Mucosa of descending colon (tissue), 3 donors: ENCODE results near the gene AGAP1. TPM values are rescaled to one million over a fixed set of nuclear protein-coding genes. Genes with fewer than 3 reads are reported as not detected.
A peak's percentile ranks its signal among the peaks of the same experiment; 100 is the strongest.

ENCODE experiments used
- ATAC-seq: fragments of 200-7000 bp; cut with Tn5 transposase; one replicate; pipeline ENCODE4 v1.9.1; 2020; ENCODE audit warnings: mild to moderate bottlenecking, moderate library complexity
- DNase-seq, 3 donors: peaks; one replicate each; pipeline ENCODE4 v3.0.0-alpha.2; 2020
- H3K36me3 ChIP-seq: fragments of 200-600 bp; one replicate; pipeline ENCODE4 v1.8.0; 2021; ENCODE audit warnings: low read depth, mild to moderate bottlenecking
- H3K4me1 ChIP-seq: fragments of 200-600 bp; one replicate; pipeline ENCODE4 v1.8.0; 2021; ENCODE audit warnings: low read depth, mild to moderate bottlenecking
- H3K4me3 ChIP-seq: fragments of 200-600 bp; one replicate; pipeline ENCODE4 v1.8.0; 2021; ENCODE audit warnings: mild to moderate bottlenecking
- H3K9me3 ChIP-seq: fragments of 200-600 bp; one replicate; pipeline ENCODE4 v1.8.0; 2021; ENCODE audit warnings: mild to moderate bottlenecking
- intact Hi-C, 2 donors: fragments of 100-400 bp; cut with DNase I in 1 of 2; cut with micrococcal nuclease in 1 of 2; formaldehyde crosslinking; loops; one replicate each; pipeline versions ENCODE4 v1.11.0 to v1.11.1; 2022; cut with DNase I, micrococcal nuclease
- total RNA-seq, 3 donors: library from RNA; stranded (reverse); fragmentation: NEBNext Ultra II Directional in 2 of 3; extraction: Animal tissue kit (Norgen Biotek cat#: 25700) in 2 of 3; gene quantifications; one replicate each; pipeline versions ENCODE4 v1.2.1 to v1.2.4, GENCODE V29; 2021 to 2023
- TF ChIP-seq, protein P1 (sequence below): fragments of 200-600 bp; IDR thresholded peaks from one replicate; pipeline ENCODE4 v1.8.0; 2022; ENCODE audit warnings: antibody characterized with exemption, mild to moderate bottlenecking
- donor health status: DM: no; HTN: no; CAD: no; lungs with moderate emphysema.
- donor health status: DM: no; HTN: no; CAD: no.
- donor health status: DM: no; HTN: yes; CAD: no.

AGAP1 gene
- total RNA-seq, 3 donors from 2014 or later: 68.1 to 112 (median 88.9) TPM

DNA sequence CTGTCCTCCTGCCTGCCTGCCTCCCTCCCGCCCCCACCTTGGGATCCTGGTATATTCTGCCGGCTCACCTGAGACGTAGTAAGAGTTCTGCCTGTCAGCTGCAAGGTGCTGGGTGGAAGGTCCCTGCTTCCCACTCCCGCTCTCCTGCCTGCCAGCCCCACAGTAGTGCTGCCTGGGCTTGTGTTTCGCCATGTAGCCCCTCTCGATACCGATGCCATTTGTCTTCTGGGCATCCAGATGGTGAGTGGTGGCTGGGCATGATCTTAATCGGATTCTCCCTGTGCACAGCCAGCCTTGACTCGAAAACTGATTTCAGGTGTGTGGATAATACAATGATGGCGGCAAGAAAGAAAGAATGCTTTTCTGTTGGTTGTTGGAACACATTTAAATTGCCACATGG, 184.9 kb downstream of the AGAP1 start:
- TF ChIP-seq, protein P1, sequence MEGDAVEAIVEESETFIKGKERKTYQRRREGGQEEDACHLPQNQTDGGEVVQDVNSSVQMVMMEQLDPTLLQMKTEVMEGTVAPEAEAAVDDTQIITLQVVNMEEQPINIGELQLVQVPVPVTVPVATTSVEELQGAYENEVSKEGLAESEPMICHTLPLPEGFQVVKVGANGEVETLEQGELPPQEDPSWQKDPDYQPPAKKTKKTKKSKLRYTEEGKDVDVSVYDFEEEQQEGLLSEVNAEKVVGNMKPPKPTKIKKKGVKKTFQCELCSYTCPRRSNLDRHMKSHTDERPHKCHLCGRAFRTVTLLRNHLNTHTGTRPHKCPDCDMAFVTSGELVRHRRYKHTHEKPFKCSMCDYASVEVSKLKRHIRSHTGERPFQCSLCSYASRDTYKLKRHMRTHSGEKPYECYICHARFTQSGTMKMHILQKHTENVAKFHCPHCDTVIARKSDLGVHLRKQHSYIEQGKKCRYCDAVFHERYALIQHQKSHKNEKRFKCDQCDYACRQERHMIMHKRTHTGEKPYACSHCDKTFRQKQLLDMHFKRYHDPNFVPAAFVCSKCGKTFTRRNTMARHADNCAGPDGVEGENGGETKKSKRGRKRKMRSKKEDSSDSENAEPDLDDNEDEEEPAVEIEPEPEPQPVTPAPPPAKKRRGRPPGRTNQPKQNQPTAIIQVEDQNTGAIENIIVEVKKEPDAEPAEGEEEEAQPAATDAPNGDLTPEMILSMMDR: no peak
- DNase-seq (no peak), ATAC-seq (no peak)
- H3K4me1 ChIP-seq: no peaks in the 10 kb centered on the region
- H3K9me3 ChIP-seq: no peaks in the 10 kb centered on the region
- H3K36me3 ChIP-seq: no peaks in the 10 kb centered on the region
- intact Hi-C loops: loop anchor here (10.0 kb wide), 2 partner anchors 66 to 74 kb away; no protein-coding TSS in a partner anchor
- no peak overlapping the region for H3K4me3 ChIP-seq

DNA sequence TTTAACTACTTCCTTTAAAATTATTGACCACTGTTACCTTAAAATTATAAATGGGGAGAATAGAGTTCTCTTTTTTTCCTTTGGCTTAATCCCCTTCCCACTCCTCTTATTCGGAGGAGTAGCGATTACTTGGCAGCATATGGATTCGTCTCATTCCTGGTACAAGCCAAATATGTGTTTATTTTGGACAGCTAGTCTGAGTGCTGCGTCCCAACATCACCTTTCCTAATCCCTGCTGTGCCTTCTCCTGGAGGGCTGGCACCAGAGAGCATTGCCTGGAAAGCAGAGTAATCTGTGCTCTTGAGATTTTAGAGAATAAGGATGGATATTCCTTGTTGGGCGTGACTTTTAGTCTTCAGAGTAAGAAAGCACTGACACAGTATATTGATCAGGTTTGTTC, 185.6 kb downstream of the AGAP1 start:
- no peaks in the 10 kb centered on the region for H3K36me3 ChIP-seq
- TF ChIP-seq, protein P1: no peak
- ATAC-seq (no peak), DNase-seq (no peak)
- H3K4me1 ChIP-seq: no peaks in the 10 kb centered on the region
- intact Hi-C loops: loop anchor here (10.0 kb wide), 2 partner anchors 65 to 75 kb away; no protein-coding TSS in a partner anchor
- H3K9me3 ChIP-seq: no peaks in the 10 kb centered on the region
- H3K4me3 ChIP-seq: no peak overlapping the region

DNA sequence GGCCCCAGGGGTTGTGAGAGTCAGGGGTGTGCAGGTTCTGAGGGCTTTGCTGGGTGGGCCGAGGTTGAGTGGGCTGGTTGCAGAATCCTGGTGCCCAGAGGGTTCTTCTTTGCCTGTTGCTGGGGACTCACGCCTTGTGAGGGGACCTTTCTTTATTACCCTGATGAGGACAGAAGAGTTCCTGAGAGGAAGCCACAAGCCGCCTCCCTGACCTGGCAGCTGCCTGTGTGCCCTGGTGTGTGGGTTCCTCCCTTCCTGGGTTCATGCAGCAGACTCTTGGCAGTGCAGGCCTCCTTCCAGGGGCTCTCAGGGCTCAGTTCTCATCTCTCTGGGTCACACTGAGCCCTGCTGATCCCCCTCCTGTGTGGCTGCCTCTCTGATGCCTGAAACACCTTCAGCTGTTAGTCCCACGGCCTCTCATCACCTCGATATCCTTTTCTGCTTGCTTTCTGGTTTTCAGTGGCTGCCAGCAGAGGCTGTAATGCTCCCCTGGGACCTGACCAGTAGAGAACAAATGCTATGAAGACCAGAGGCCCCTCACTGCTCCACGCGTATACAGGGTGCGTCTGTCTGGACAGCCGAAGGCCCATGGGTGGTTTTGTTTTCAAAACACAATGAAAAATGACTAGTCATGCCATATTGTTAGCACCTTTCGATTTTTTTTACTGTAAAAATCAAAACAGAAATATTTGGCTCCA, 191.3 kb downstream of the AGAP1 start:
- ATAC-seq (no peak), DNase-seq (no peak)
- H3K9me3 ChIP-seq: no peaks in the 10 kb centered on the region
- TF ChIP-seq, protein P1: no peak
- peaks cover 25% of the 10 kb centered on the region for H3K4me1 ChIP-seq
- H3K4me3 ChIP-seq: no peak overlapping the region
- no peaks in the 10 kb centered on the region for H3K36me3 ChIP-seq
- intact Hi-C loops: no loop called here

DNA sequence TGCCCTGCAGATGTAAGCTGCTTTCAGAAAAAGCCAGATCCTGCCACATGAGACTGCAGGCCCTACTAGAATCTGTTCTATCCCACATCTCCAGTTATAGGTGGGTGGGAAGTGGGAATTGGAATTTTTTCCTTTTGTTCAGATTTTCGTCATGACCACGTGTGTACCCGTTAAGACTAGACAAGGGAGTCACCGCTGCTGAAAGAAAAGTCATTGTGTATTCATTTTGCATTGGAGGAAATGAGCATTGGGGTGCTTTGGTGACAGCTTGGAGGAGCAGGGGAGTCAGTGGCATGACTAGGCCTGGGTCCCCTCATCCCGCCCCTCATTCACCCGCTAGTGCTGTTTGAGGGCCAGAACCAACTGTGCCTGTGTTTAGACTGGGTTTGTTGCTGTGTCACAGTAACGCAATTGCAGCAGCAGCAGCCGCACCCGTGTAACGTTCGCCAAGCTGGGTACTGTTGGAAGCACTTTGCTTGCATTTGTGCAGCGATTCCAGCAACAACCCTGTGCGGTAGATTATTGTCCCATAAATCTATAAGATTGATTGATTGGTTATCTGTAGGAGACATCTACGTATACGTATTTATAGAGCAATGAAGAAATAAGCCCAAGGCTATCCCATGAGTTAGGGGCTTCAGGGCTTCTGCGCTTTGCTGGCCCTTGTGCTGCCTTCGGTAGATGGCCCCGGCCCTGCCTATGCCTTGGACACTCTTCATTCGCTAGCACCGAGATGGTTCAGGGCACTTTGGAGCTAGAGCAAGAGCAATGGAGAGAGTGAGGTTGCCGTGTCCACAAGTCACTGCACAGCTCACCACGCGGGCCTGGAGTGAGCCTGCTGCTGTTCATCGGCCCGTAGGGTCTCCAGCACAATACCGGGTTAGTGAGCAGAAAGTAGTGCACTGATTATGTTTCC, 194.9 kb downstream of the AGAP1 start:
- intact Hi-C loops: no loop called here
- ATAC-seq (peak; percentile 58), DNase-seq (peak in 2 of 3 donors; percentile 55 to 68)

DNA sequence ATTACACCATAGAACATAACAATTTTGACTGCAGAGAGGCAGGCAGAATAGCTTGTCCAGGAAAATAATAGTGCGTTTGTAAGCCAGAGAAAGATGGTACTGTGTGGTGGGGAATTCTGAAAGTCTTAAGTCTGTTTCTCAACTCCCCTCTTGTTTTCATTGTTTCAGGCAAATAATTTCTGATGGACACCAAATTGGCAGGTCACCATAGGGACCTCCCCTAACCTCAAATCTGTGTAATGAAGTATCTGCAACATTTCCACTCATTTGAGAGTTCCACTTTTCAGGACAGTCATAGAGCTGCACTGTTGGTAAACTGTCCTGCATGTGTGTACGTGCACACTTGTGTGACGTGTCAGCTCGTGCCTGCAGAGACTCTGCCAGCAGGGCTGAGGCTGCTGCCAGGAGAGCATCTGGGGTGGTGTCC, 195.6 kb downstream of the AGAP1 start:
- peak in 2 of 3 donors; percentile 54 to 64 for DNase-seq
- Histone ChIP-seq H3K36me3 (no peaks in the 10 kb centered on the region), H3K4me1 (peaks cover 37% of the 10 kb centered on the region), H3K4me3 (no peak overlapping the region), H3K9me3 (no peaks in the 10 kb centered on the region)
- intact Hi-C loops: no loop called here
- TF ChIP-seq, protein P1: no peak
- peak; percentile 69 for ATAC-seq

More for the DNA sequence above, 194.9 kb downstream of the AGAP1 start:
- no peaks in the 10 kb centered on the region for H3K36me3 ChIP-seq
- H3K4me3 ChIP-seq: no peak overlapping the region
- TF ChIP-seq, protein P1: no peak
- peaks cover 37% of the 10 kb centered on the region for H3K4me1 ChIP-seq
- no peaks in the 10 kb centered on the region for H3K9me3 ChIP-seq
